ENCODE results near the gene HYCC1.
"Not testable (repeated sequence)": the region's sequence is repeated elsewhere in the genome, so short reads cannot be mapped to it uniquely, and the experiment has no call there.

- not testable (repeated sequence) for TF ChIP-seq EZH2 (IDR thresholded peaks at IDR 0.05; ENCODE audit: insufficient read depth, poor library complexity, severe bottlenecking); EZH2phosphoT487 (IDR thresholded peaks at IDR 0.05; ENCODE audit: insufficient read depth, low read depth)
These were observed 25.7 kb upstream of the HYCC1 start for GRCh38 chr7:23039674-23040073.

Measured in GM23248 (cell line).